MCF 10A (cell line): ENCODE results near the gene LTF. TPM values are rescaled to one million over a fixed set of nuclear protein-coding genes. Genes with fewer than 3 reads are reported as not detected.
A peak's percentile ranks its signal among the peaks of the same experiment; 100 is the strongest.

ENCODE experiments used
- BruUV-seq: library from RNA; stranded (reverse); fragments of 400-500 nt; replicated peaks from 2 replicates; lab custom pipeline; 2021; lab: Mats Ljungman, UMichigan
- CTCF ChIA-PET: fragments of 300-600 bp; sonication (Branson Sonifier 250); formaldehyde crosslinking; extraction: SDS; loops from one replicate; lab custom pipeline; 2021; ENCODE audit warnings: antibody characterized with exemption, inconsistent platforms; lab: Yijun Ruan, JAX
- POLR2A ChIA-PET: fragments of 300-600, 350-650 bp; sonication (Branson Sonifier 250); formaldehyde crosslinking; extraction: SDS; loops from one replicate; lab custom pipeline; 2020; ENCODE audit warnings: antibody characterized with exemption, inconsistent platforms; lab: Yijun Ruan, JAX
- DNase-seq: peaks from one replicate; pipeline ENCODE4 v3.0.0-alpha.2; 2018; ENCODE audit not compliant: unreplicated experiment
- H3K27ac Mint-ChIP-seq: one replicate; pipeline ENCODE4 v1.8.0; 2022; ENCODE audit warnings: mild to moderate bottlenecking, low read depth, mixed read lengths; ENCODE audit not compliant: unreplicated experiment
- H3K27me3 Mint-ChIP-seq: one replicate; pipeline ENCODE4 v1.8.0; 2022; ENCODE audit warnings: mixed read lengths; ENCODE audit not compliant: insufficient read depth, unreplicated experiment
- H3K36me3 Mint-ChIP-seq: one replicate; pipeline ENCODE4 v1.8.0; 2022; ENCODE audit warnings: mild to moderate bottlenecking, moderate library complexity, mixed read lengths; ENCODE audit not compliant: insufficient read depth, unreplicated experiment
- H3K4me1 Mint-ChIP-seq: one replicate; pipeline ENCODE4 v1.8.0; 2022; ENCODE audit warnings: mixed read lengths; ENCODE audit not compliant: insufficient read depth, unreplicated experiment
- H3K4me3 Mint-ChIP-seq: one replicate; pipeline ENCODE4 v1.8.0; 2022; ENCODE audit warnings: mild to moderate bottlenecking, moderate library complexity, mixed read lengths; ENCODE audit not compliant: unreplicated experiment
- H3K9me3 Mint-ChIP-seq: one replicate; pipeline ENCODE4 v1.8.0; 2022; ENCODE audit warnings: mixed read lengths; ENCODE audit not compliant: unreplicated experiment
- intact Hi-C: fragments of 100-400 bp; cut with micrococcal nuclease; formaldehyde crosslinking; loops from 2 replicates; pipeline ENCODE4 v1.14.1; 2022
- total RNA-seq: library from RNA; stranded (reverse); gene quantifications from 2 replicates; pipeline ENCODE4 v1.2.3, GENCODE V29; 2022
- TF ChIP-seq, protein P1 (sequence below): fragments of 200-600 bp; IDR thresholded peaks from one replicate; pipeline ENCODE4 v1.8.0; 2022; ENCODE audit warnings: antibody characterized with exemption, mild to moderate bottlenecking; ENCODE audit not compliant: unreplicated experiment

The LTF gene
- total RNA-seq, 1 experiment from 2014 or later: not detected

- Mint-ChIP-seq H3K27me3 (peaks cover 12% of the 10 kb centered on the region), H3K4me3 (no peak overlapping the region), H3K4me1 (no peaks in the 10 kb centered on the region), H3K36me3 (no peaks in the 10 kb centered on the region), H3K9me3 (no peaks in the 10 kb centered on the region), H3K27ac (no peak overlapping the region)
- ChIA-PET POLR2A (interaction anchor here (0.6 to 1.0 kb wide), 3 partner anchors 19 to 74 kb away, joined by 3 read pairs; partner anchors contain the start of gene CCR5), CTCF (interaction anchor here (0.6 to 1.7 kb wide), 12 partner anchors 14 to 364 kb away, joined by 3 to 8 read pairs (median 4); no protein-coding TSS in a partner anchor)
- intact Hi-C loops: loop anchor here (2.0 to 10.0 kb wide), 3 partner anchors 56 to 358 kb away; no protein-coding TSS in a partner anchor
- no TSS peak for BruUV-seq
- peak; percentile 64 for DNase-seq
- TF ChIP-seq, protein P1, sequence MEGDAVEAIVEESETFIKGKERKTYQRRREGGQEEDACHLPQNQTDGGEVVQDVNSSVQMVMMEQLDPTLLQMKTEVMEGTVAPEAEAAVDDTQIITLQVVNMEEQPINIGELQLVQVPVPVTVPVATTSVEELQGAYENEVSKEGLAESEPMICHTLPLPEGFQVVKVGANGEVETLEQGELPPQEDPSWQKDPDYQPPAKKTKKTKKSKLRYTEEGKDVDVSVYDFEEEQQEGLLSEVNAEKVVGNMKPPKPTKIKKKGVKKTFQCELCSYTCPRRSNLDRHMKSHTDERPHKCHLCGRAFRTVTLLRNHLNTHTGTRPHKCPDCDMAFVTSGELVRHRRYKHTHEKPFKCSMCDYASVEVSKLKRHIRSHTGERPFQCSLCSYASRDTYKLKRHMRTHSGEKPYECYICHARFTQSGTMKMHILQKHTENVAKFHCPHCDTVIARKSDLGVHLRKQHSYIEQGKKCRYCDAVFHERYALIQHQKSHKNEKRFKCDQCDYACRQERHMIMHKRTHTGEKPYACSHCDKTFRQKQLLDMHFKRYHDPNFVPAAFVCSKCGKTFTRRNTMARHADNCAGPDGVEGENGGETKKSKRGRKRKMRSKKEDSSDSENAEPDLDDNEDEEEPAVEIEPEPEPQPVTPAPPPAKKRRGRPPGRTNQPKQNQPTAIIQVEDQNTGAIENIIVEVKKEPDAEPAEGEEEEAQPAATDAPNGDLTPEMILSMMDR: peak; percentile 44
These were observed 21.9 kb downstream of the LTF start for GRCh38 chr3:46442576-46443530.

GRCh38 chr3:46440531-46441294 lies 24.0 kb downstream of the LTF start:
- Mint-ChIP-seq H3K9me3 (no peaks in the 10 kb centered on the region), H3K4me3 (no peak overlapping the region), H3K27me3 (no peaks in the 10 kb centered on the region), H3K27ac (no peak overlapping the region), H3K36me3 (no peaks in the 10 kb centered on the region), H3K4me1 (no peaks in the 10 kb centered on the region)
- no TSS peak for BruUV-seq
- intact Hi-C loops: loop anchor here (10.0 kb wide), 1 partner anchor 356 kb away; no protein-coding TSS in a partner anchor
- TF ChIP-seq, protein P1: no peak
- CTCF ChIA-PET: no interaction called here
- POLR2A ChIA-PET: no interaction called here
- no peak for DNase-seq

- Mint-ChIP-seq H3K4me1 (no peaks in the 10 kb centered on the region), H3K27me3 (no peaks in the 10 kb centered on the region), H3K4me3 (no peak overlapping the region), H3K9me3 (no peaks in the 10 kb centered on the region), H3K27ac (no peak overlapping the region), H3K36me3 (no peaks in the 10 kb centered on the region)
- ChIA-PET CTCF (interaction anchor here (0.9 to 1.0 kb wide), 2 partner anchors 9 to 10 kb away, joined by 3 read pairs; no protein-coding TSS in a partner anchor), POLR2A (no interaction called here)
- no peak for DNase-seq
- intact Hi-C loops: no loop called here
- no TSS peak for BruUV-seq
- TF ChIP-seq, protein P1: no peak
These were observed 25.9 kb downstream of the LTF start for GRCh38 chr3:46438831-46439230.
